OCI-LY1 (cell line): ENCODE results near the gene MFAP3.

Source experiments
- H2AFZ ChIP-seq: fragments of 200-600 bp; sonication (generic), shearing (Covaris generic); 2 replicates; pipeline ENCODE4 v1.6.0; 2014; ENCODE audit warnings: antibody characterized with exemption, mild to moderate bottlenecking, low read length
- H3F3A ChIP-seq: fragments of 200-600 bp; sonication (generic), shearing (Covaris generic); 2 replicates; pipeline ENCODE4 v1.6.0; 2014; ENCODE audit warnings: mild to moderate bottlenecking, antibody characterized with exemption, low read length, moderate library complexity; ENCODE audit not compliant: insufficient read depth
- H3K27ac ChIP-seq: fragments of 200-600 bp; sonication (generic); 2 replicates; pipeline ENCODE4 v1.5.1; 2014; ENCODE audit warnings: low read length, mixed run types, mild to moderate bottlenecking, low read depth; ENCODE audit not compliant: poor library complexity, severe bottlenecking
- H3K27me3 ChIP-seq: fragments of 200-600 bp; sonication (generic); 2 replicates; pipeline ENCODE4 v1.6.0; 2014; ENCODE audit warnings: antibody characterized with exemption, mild to moderate bottlenecking, low read length, moderate library complexity; ENCODE audit not compliant: insufficient read depth
- H3K36me3 ChIP-seq: fragments of 200-600 bp; sonication (generic); 2 replicates; pipeline ENCODE4 v1.6.1; 2014; ENCODE audit warnings: mild to moderate bottlenecking, antibody characterized with exemption, low read length, moderate library complexity, mixed read lengths; ENCODE audit not compliant: insufficient read depth
- H3K4me1 ChIP-seq: fragments of 200-600 bp; sonication (generic); 2 replicates; pipeline ENCODE4 v1.5.1; 2014; ENCODE audit warnings: mild to moderate bottlenecking, low read length, moderate library complexity; ENCODE audit not compliant: insufficient read depth, severe bottlenecking
- H3K4me2 ChIP-seq: fragments of 200-600 bp; sonication (generic), shearing (Covaris generic); 2 replicates; pipeline ENCODE4 v1.6.1; 2014; ENCODE audit warnings: low read length
- H3K4me3 ChIP-seq: fragments of 200-600 bp; sonication (generic); 2 replicates; pipeline ENCODE4 v1.5.1; 2014; ENCODE audit warnings: low read length, low read depth, mild to moderate bottlenecking, mixed read lengths; ENCODE audit not compliant: poor library complexity, severe bottlenecking
- H3K79me2 ChIP-seq: fragments of 200-600 bp; shearing (Covaris generic); 2 replicates; pipeline ENCODE4 v1.6.1; 2016; ENCODE audit warnings: mixed run types, low read length, mixed read lengths; ENCODE audit not compliant: insufficient read depth
- H3K9ac ChIP-seq: fragments of 200-600 bp; sonication (generic), shearing (Covaris generic); 2 replicates; pipeline ENCODE4 v1.6.1; 2014; ENCODE audit warnings: mild to moderate bottlenecking, low read length, mixed read lengths
- H3K9me2 ChIP-seq: fragments of 200-600 bp; sonication (generic), shearing (Covaris generic); 2 replicates; pipeline ENCODE4 v1.6.1; 2014; ENCODE audit warnings: low read depth, mild to moderate bottlenecking, low read length, mixed read lengths
- H3K9me3 ChIP-seq: fragments of 200-600 bp; shearing (Covaris generic); 2 replicates; pipeline ENCODE4 v1.6.1; 2014; ENCODE audit warnings: low read length, mixed read lengths
- H4K20me1 ChIP-seq: fragments of 200-600 bp; sonication (generic), shearing (Covaris generic); 2 replicates; pipeline ENCODE4 v1.6.0; 2016; ENCODE audit warnings: mild to moderate bottlenecking, low read length; ENCODE audit not compliant: insufficient read depth
- CTCF ChIP-seq: fragments of 200-600 bp; sonication (generic), shearing (Covaris generic); IDR thresholded peaks from 2 replicates; pipeline ENCODE4 v1.5.1; 2017; ENCODE audit warnings: mild to moderate bottlenecking, antibody characterized with exemption, low read length, moderate library complexity, mixed read lengths
- EZH2 ChIP-seq: fragments of 200-600 bp; sonication (generic), shearing (Covaris generic); IDR thresholded peaks from 2 replicates; pipeline ENCODE4 v1.8.0; 2017; ENCODE audit warnings: borderline replicate concordance, mixed run types, mild to moderate bottlenecking, antibody characterized with exemption, low read length, moderate library complexity, mixed read lengths

Gene MFAP3

DNA sequence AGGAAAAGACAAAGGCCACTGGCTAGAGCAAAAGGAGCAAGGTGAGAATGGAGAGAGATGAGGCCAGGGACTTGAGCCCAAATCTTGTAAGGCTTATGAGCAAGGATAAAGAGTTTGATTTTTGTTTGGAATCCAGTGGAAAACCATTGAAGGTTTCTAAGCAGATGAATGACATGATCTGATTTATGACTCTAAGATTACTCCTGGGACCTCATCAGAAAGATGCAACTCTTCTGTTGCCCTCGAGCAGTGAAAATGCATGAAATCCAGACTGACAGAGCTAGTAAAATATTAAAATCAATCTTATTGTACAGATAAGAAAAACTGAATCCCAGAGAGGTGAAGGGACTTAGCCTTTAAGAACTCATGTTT, 677 bp downstream of the MFAP3 start:
- no peak overlapping the region for H3K27ac ChIP-seq
- H3F3A ChIP-seq = no peaks in the 10 kb centered on the region
- H3K4me3 ChIP-seq = peak overlapping the region; percentile 88
- no peaks in the 10 kb centered on the region for H3K9me2 ChIP-seq
- TF ChIP-seq CTCF = no peak
- no peak for TF ChIP-seq EZH2
- no peaks in the 10 kb centered on the region for H3K27me3 ChIP-seq
- no peak overlapping the region for H2AFZ ChIP-seq
- H3K36me3 ChIP-seq = no peaks in the 10 kb centered on the region
- peaks cover 15% of the 10 kb centered on the region for H3K79me2 ChIP-seq
- peaks cover 50% of the 10 kb centered on the region for H3K4me1 ChIP-seq
- H4K20me1 ChIP-seq = no peaks in the 10 kb centered on the region
- no peaks in the 10 kb centered on the region for H3K9me3 ChIP-seq
- H3K9ac ChIP-seq = peak overlapping the region; percentile 86
- H3K4me2 ChIP-seq = peak overlapping the region; percentile 92

DNA sequence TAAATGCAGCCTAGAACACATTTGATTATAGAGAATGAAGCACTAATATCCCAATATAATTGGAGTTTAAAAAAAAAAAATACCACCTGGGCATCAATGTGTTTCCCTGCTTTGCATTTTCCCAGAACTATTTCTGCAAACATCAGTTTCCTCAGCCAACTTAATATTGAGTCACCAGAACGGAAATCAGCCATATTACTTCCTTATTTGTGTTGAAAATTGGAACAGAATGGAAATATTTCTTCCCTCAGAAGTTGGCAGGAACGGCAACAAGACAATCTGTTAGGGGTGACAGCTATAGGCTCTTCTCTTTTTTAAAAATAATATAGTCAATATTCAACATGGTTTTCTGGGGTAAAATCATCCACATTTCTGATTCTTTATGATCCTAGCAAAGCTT, 4.0 kb downstream of the MFAP3 start:
- H3K79me2 ChIP-seq = peaks cover 15% of the 10 kb centered on the region
- H3K9me2 ChIP-seq = no peaks in the 10 kb centered on the region
- H3K4me1 ChIP-seq = peaks cover 39% of the 10 kb centered on the region
- no peak overlapping the region for H3K27ac ChIP-seq
- H3F3A ChIP-seq = no peaks in the 10 kb centered on the region
- H3K9me3 ChIP-seq = no peaks in the 10 kb centered on the region
- H4K20me1 ChIP-seq = no peaks in the 10 kb centered on the region
- no peaks in the 10 kb centered on the region for H3K36me3 ChIP-seq
- no peaks in the 10 kb centered on the region for H3K27me3 ChIP-seq
- no peak overlapping the region for H2AFZ ChIP-seq
- no peak for TF ChIP-seq EZH2
- no peak for TF ChIP-seq CTCF
- H3K4me2 ChIP-seq = no peak overlapping the region
- no peak overlapping the region for H3K4me3 ChIP-seq
- H3K9ac ChIP-seq = no peak overlapping the region

DNA sequence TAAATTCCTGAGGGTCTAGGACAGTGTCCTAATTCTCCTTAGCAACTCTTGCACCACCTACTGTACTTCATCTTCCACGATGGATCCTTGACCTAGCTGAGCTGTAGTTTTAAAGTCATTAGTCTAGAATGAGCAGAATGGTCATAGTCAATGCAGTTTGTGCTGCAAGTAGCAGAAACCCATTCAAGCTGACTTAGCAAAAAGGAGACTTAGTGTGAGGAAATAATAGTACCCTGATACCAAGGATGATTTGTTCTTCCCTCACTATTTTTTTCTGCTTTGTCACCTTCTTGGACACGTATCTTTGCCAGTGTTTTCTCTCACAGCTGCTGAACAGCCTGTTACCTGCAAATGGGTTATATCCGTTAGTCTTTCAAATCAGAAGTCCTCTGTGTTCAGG, 5.3 kb downstream of the MFAP3 start:
- H4K20me1 ChIP-seq = no peaks in the 10 kb centered on the region
- no peaks in the 10 kb centered on the region for H3K9me3 ChIP-seq
- no peak for TF ChIP-seq CTCF
- no peak for TF ChIP-seq EZH2
- no peak overlapping the region for H3K4me2 ChIP-seq
- H3K9ac ChIP-seq = no peak overlapping the region
- H3K79me2 ChIP-seq = peaks cover 14% of the 10 kb centered on the region
- H3F3A ChIP-seq = no peaks in the 10 kb centered on the region; the same call in 1 of the 2 replicates
- no peaks in the 10 kb centered on the region for H3K9me2 ChIP-seq
- no peak overlapping the region for H2AFZ ChIP-seq
- H3K27me3 ChIP-seq = no peaks in the 10 kb centered on the region
- H3K4me3 ChIP-seq = no peak overlapping the region
- H3K27ac ChIP-seq = no peak overlapping the region
- H3K36me3 ChIP-seq = no peaks in the 10 kb centered on the region
- peaks cover 35% of the 10 kb centered on the region for H3K4me1 ChIP-seq
